B cell (primary cell): ENCODE results near the gene DCN. TPM values are rescaled to one million over a fixed set of nuclear protein-coding genes. Genes with fewer than 3 reads are reported as not detected.

ENCODE experiments used
- ATAC-seq: fragments of 200-7000 bp; cut with Tn5 transposase; one replicate; pipeline ENCODE4 v1.10.0; 2021; ENCODE audit warnings: low read depth, mild to moderate bottlenecking, moderate number of reproducible peaks, moderate library complexity
- CTCF ChIA-PET: fragments of 350-600 bp; sonication (Branson Sonifier 250); formaldehyde crosslinking; loops from one replicate; lab custom pipeline; 2021; ENCODE audit warnings: antibody characterized with exemption, inconsistent platforms; lab: Charles Lee
- POLR2A ChIA-PET: fragments of 350-600 bp; sonication (Branson Sonifier 250); formaldehyde crosslinking; loops from one replicate; lab custom pipeline; 2021; ENCODE audit warnings: antibody characterized with exemption; lab: Charles Lee
- DNase-seq: peaks from one replicate; pipeline ENCODE4 v3.0.0; 2013
- H2AFZ ChIP-seq: 2 replicates; pipeline ENCODE4 v1.6.1; 2012; ENCODE audit warnings: mild to moderate bottlenecking, low read depth, low read length; ENCODE audit not compliant: insufficient read depth, poor library complexity, severe bottlenecking
- H3K27ac ChIP-seq, 2 donors: 1 replicate in 1 of 2; 2 replicates in 1 of 2; pipeline ENCODE4 v1.5.1; 2012 to 2013; ENCODE audit warnings: low read length in 2 of 2, mild to moderate bottlenecking in 2 of 2, moderate library complexity in 1 of 2
- H3K27me3 ChIP-seq, 4 experiments: fragments of 200-600 bp in 1 of 4; sonication (generic) in 1 of 4; replicated peaks in 1 of 4; 1 replicate in 2 of 4; 2 replicates in 2 of 4; pipeline versions ENCODE4 v1.6.1 to v1.7.0; 2013 to 2016; ENCODE audit warnings: low read length in 3 of 4, mild to moderate bottlenecking in 2 of 4, mixed read lengths in 1 of 4, moderate library complexity in 1 of 4; ENCODE audit not compliant: insufficient read depth in 4 of 4, control insufficient read depth in 3 of 4; ENCODE audit errors: control extremely low read depth in 1 of 4
- H3K36me3 ChIP-seq, 2 experiments: replicated peaks in 1 of 2; 1 replicate in 1 of 2; 2 replicates in 1 of 2; pipeline versions ENCODE4 v1.6.1 to v1.7.1; 2013; ENCODE audit warnings: low read length in 1 of 2; ENCODE audit not compliant: insufficient read depth in 2 of 2, control insufficient read depth in 1 of 2; ENCODE audit errors: control extremely low read depth in 1 of 2, extremely low read depth in 1 of 2
- H3K4me1 ChIP-seq, 2 donors: fragments of 200-600 bp in 1 of 2; sonication (generic) in 1 of 2; 1 replicate in 1 of 2; 2 replicates in 1 of 2; pipeline versions ENCODE4 v1.5.1 to v1.6.1; 2013 to 2017; ENCODE audit warnings: low read length in 2 of 2; ENCODE audit not compliant: control insufficient read depth in 2 of 2, insufficient read depth in 2 of 2
- H3K4me2 ChIP-seq: replicated peaks from 2 replicates; pipeline ENCODE3; 2012; ENCODE audit warnings: mild to moderate bottlenecking, low read depth, low read length; ENCODE audit not compliant: poor library complexity, severe bottlenecking
- H3K4me3 ChIP-seq, 5 experiments: fragments of 200-600 bp in 1 of 5; sonication (generic) in 1 of 5; 1 replicate in 3 of 5; 2 replicates in 2 of 5; pipeline versions ENCODE4 v1.5.1 to v1.7.0; 2011 to 2016; ENCODE audit warnings: low read length in 4 of 5, mild to moderate bottlenecking in 4 of 5, low read depth in 2 of 5, control low read depth in 1 of 5, moderate library complexity in 1 of 5; ENCODE audit not compliant: insufficient read depth in 1 of 5; ENCODE audit errors: control extremely low read depth in 1 of 5, extremely low read depth in 1 of 5
- H3K79me2 ChIP-seq: fragments of 200-600 bp; sonication (generic); one replicate; pipeline ENCODE4 v1.6.0; 2016; ENCODE audit warnings: low read length; ENCODE audit not compliant: control insufficient read depth, insufficient read depth
- H3K9ac ChIP-seq: fragments of 200-600 bp; sonication (generic); 2 replicates; pipeline ENCODE4 v1.6.1; 2017; ENCODE audit warnings: mild to moderate bottlenecking, low read length, moderate library complexity
- H3K9me3 ChIP-seq, 3 donors: one replicate each; pipeline versions ENCODE4 v1.6.1 to v1.7.1; 2013; ENCODE audit warnings: low read length in 2 of 3; ENCODE audit not compliant: control insufficient read depth in 2 of 3, insufficient read depth in 1 of 3; ENCODE audit errors: control extremely low read depth in 1 of 3
- H4K20me1 ChIP-seq: 2 replicates; pipeline ENCODE4 v1.6.0; 2012; ENCODE audit warnings: mild to moderate bottlenecking, low read length; ENCODE audit not compliant: insufficient read depth, control insufficient read depth, poor library complexity, severe bottlenecking
- H3K27ac Mint-ChIP-seq: one replicate; pipeline ENCODE4 v1.8.0; 2021; ENCODE audit warnings: mixed read lengths
- H3K27me3 Mint-ChIP-seq: one replicate; pipeline ENCODE4 v1.8.0; 2021; ENCODE audit warnings: mixed read lengths
- H3K4me1 Mint-ChIP-seq: one replicate; pipeline ENCODE4 v1.8.0; 2021; ENCODE audit warnings: mixed read lengths
- H3K4me3 Mint-ChIP-seq: one replicate; pipeline ENCODE4 v1.8.0; 2021; ENCODE audit warnings: mixed read lengths
- H3K9me3 Mint-ChIP-seq: one replicate; pipeline ENCODE4 v1.8.0; 2022; ENCODE audit warnings: mixed read lengths; ENCODE audit not compliant: insufficient read depth
- EZH2 ChIP-seq: IDR thresholded peaks from 2 replicates; pipeline ENCODE4 v1.6.1; 2012; ENCODE audit warnings: borderline replicate concordance, low read depth, mild to moderate bottlenecking, moderate library complexity, low read length; ENCODE audit not compliant: insufficient read depth, poor library complexity, severe bottlenecking
- WGBS: methylation state at CpG from one replicate; pipeline ENCODE4 v1.1.5; 2013; ENCODE audit warnings: missing lambda C conversion rate; ENCODE audit not compliant: insufficient coverage; 5-methylcytosine and 5-hydroxymethylcytosine counted together
- intact Hi-C: fragments of 100-400 bp; cut with micrococcal nuclease; formaldehyde crosslinking; loops from one replicate; pipeline ENCODE4 v1.10.0; 2022
- polyA plus RNA-seq: library from polyadenylated mRNA; depleted of rRNA; stranded (reverse); fragments of >200 nt; gene quantifications from 2 replicates; pipeline ENCODE4 v1.2.3, GENCODE V29; 2012
- total RNA-seq, 2 donors: library from RNA; stranded (reverse); fragments of 120-200 nt in 1 of 2; gene quantifications; 1 replicate in 1 of 2; 2 replicates in 1 of 2; pipeline versions ENCODE4 v1.2.3 to v1.2.4, GENCODE V29; 2013 to 2022
- TF ChIP-seq, protein P1 (sequence below): fragments of 200-600 bp; IDR thresholded peaks from one replicate; pipeline ENCODE4 v1.8.0; 2022; ENCODE audit warnings: antibody characterized with exemption, mild to moderate bottlenecking

DCN gene
- total and polyA plus RNA-seq, 2 donors (not counting 1 experiment from before 2014, with no cell fraction given): not detected

DNA sequence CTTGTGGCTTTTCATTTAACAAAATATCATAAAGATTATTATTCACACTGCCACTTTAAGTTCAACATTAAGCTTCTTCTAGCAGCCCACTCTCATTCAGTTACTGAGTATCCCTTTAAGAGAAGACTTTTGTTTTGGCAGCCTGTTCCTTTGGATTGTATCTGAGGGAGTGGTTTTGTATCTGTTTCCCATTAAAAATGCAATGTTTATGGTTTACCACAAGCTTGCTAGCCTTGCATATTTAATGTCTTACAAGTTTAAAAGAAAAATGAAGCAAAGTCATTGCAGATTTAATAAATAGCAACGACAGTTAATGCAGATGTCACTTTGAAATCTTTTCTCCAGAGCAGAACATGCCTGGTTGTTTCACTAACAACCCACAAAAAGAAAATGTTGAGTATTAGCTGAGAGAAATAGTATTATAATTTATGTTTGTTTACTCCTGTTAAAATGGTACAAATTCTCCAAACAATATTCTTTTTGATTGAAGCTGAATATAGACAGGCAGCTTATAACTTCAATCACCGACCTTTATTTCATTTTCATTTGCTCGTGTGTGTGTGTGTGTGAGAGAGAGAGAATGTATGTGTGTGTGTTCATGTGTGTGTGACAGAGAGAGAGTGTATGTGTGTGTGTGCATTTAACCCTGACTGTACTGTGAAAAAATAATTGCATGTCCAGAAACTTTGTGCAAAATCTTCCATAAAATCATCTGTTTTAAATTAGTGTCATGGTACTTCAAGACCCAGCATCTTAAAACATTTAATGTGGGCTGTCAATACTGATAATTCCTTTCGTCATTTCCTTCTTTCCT lies 1.8 kb downstream of the DCN start:
- H3K36me3 ChIP-seq: no peaks in the 10 kb centered on the region

More for the DNA sequence above, 1.8 kb downstream of the DCN start:
- Histone ChIP-seq H3K9ac (no peak overlapping the region), H3K4me3 (no peak overlapping the region), H3K79me2 (no peaks in the 10 kb centered on the region), H3K4me1 (no peaks in the 10 kb centered on the region), H3K27ac (no peak overlapping the region), H3K27me3 (no peaks in the 10 kb centered on the region), H2AFZ (no peak overlapping the region), H3K4me2 (no peak overlapping the region), H4K20me1 (no peaks in the 10 kb centered on the region), H3K9me3 (no peaks in the 10 kb centered on the region)
- CTCF ChIA-PET: no interaction called here
- no peaks in the 10 kb centered on the region for H3K27me3 Mint-ChIP-seq
- intact Hi-C loops: no loop called here
- H3K4me3 Mint-ChIP-seq: no peak overlapping the region
- no peak overlapping the region for H3K27ac Mint-ChIP-seq
- no peak for TF ChIP-seq EZH2
- TF ChIP-seq, protein P1, sequence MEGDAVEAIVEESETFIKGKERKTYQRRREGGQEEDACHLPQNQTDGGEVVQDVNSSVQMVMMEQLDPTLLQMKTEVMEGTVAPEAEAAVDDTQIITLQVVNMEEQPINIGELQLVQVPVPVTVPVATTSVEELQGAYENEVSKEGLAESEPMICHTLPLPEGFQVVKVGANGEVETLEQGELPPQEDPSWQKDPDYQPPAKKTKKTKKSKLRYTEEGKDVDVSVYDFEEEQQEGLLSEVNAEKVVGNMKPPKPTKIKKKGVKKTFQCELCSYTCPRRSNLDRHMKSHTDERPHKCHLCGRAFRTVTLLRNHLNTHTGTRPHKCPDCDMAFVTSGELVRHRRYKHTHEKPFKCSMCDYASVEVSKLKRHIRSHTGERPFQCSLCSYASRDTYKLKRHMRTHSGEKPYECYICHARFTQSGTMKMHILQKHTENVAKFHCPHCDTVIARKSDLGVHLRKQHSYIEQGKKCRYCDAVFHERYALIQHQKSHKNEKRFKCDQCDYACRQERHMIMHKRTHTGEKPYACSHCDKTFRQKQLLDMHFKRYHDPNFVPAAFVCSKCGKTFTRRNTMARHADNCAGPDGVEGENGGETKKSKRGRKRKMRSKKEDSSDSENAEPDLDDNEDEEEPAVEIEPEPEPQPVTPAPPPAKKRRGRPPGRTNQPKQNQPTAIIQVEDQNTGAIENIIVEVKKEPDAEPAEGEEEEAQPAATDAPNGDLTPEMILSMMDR: peak; percentile 5
- DNase-seq (no peak), ATAC-seq (no peak)
- H3K9me3 Mint-ChIP-seq: no peaks in the 10 kb centered on the region
- no CpG with 5 or more reads among the region's 4 CpGs for WGBS
- no peaks in the 10 kb centered on the region for H3K4me1 Mint-ChIP-seq
- POLR2A ChIA-PET: no interaction called here
